Amniotic epithelial cell (primary cell): Measurements from ENCODE around the gene NREP.
A peak's percentile ranks its signal among the peaks of the same experiment; 100 is the strongest.

Experiments used
- DNase-seq: peaks from one replicate; pipeline ENCODE4 v3.0.0-alpha.2; 2010; ENCODE audit warnings: low read depth

NREP gene

GRCh38 chr5:111697215-111697614 is 59.8 kb downstream of the NREP start:
- peak; percentile 51 for DNase-seq

- no peak for DNase-seq
These were observed 61.0 kb downstream of the NREP start for GRCh38 chr5:111695991-111696390.

- DNase-seq = peak; percentile 96
These were observed 62.9 kb downstream of the NREP start for GRCh38 chr5:111694133-111694532.

GRCh38 chr5:111691914-111692313 is 65.1 kb downstream of the NREP start:
- DNase-seq = peak; percentile 33

GRCh38 chr5:111691508-111691907 is 65.5 kb downstream of the NREP start:
- no peak for DNase-seq

GRCh38 chr5:111689357-111689935 is 67.5 kb downstream of the NREP start:
- no peak for DNase-seq

- no peak for DNase-seq
These were observed 71.0 kb downstream of the NREP start for GRCh38 chr5:111685969-111686368.

GRCh38 chr5:111682641-111683040 is 74.4 kb downstream of the NREP start:
- DNase-seq = no peak

GRCh38 chr5:111682121-111682520 is 74.9 kb downstream of the NREP start:
- no peak for DNase-seq

- no peak for DNase-seq
These were observed 75.4 kb downstream of the NREP start for GRCh38 chr5:111681414-111682120.

GRCh38 chr5:111680737-111681413 is 76.1 kb downstream of the NREP start:
- peak; percentile 96 for DNase-seq

- no peak for DNase-seq
These were observed 77.4 kb downstream of the NREP start for GRCh38 chr5:111679611-111680010.
